NT2/D1 (cell line): Measurements from ENCODE around the gene NCDN.
A peak's percentile ranks its signal among the peaks of the same experiment; 100 is the strongest.

Experiments used
- DNase-seq: peaks from one replicate; pipeline ENCODE4 v3.0.0-alpha.2; 2011; ENCODE audit warnings: low read depth, low spot score
- H3K27me3 ChIP-seq: 2 replicates; pipeline ENCODE4 v1.6.0; 2011; ENCODE audit warnings: mild to moderate bottlenecking; ENCODE audit not compliant: insufficient read length, insufficient read depth
- H3K36me3 ChIP-seq: 2 replicates; pipeline ENCODE4 v1.6.1; 2011; ENCODE audit warnings: mild to moderate bottlenecking, low read length, mixed read lengths; ENCODE audit not compliant: insufficient read depth, insufficient read length
- H3K4me1 ChIP-seq: 2 replicates; pipeline ENCODE4 v1.5.1; 2011; ENCODE audit not compliant: insufficient read depth, insufficient read length
- H3K4me3 ChIP-seq: 2 replicates; pipeline ENCODE4 v1.5.1; 2011; ENCODE audit warnings: low read depth; ENCODE audit not compliant: insufficient read length
- H3K9ac ChIP-seq: 2 replicates; pipeline ENCODE4 v1.6.0; 2011; ENCODE audit warnings: low read depth; ENCODE audit not compliant: insufficient read length
- H3K9me3 ChIP-seq: 2 replicates; pipeline ENCODE4 v1.5.1; 2011; ENCODE audit warnings: mild to moderate bottlenecking, low read length; ENCODE audit not compliant: insufficient read depth
- SUZ12 ChIP-seq: IDR thresholded peaks from 2 replicates; pipeline ENCODE4 v1.6.1; 2011; ENCODE audit not compliant: insufficient read length, insufficient read depth; ENCODE audit errors: extremely low read depth
- YY1 ChIP-seq: IDR thresholded peaks from 2 replicates; pipeline ENCODE4 v1.6.1; 2011; ENCODE audit not compliant: insufficient read length, insufficient read depth
- ZNF274 ChIP-seq: IDR thresholded peaks from 2 replicates; pipeline ENCODE4 v1.6.1; 2011; ENCODE audit warnings: mild to moderate bottlenecking, low read depth, low read length

NCDN gene

DNA sequence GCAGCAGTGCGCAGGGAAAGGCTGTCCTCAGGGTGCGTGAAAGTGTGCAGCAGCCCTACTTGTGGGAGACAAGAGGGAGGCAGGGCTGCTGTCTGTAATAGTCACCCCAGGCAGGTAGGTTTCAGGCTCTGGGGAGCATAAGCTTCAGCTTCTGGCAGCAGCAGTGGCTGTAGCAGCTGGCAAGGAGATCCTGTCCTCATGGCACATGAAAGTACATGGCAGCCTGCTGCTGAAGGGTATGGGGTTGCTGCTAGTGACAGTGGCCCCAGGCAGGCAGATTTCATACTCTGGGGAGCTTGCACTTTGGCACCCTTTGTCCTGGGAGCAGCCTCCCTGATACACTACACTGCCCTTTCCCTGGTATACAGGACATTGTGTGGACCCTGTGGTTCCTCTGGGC is 26.7 kb upstream of the NCDN start:
- H3K4me1 ChIP-seq, result no peaks in the 10 kb centered on the region
- H3K36me3 ChIP-seq, result peaks cover 36% of the 10 kb centered on the region
- no peak overlapping the region for H3K9ac ChIP-seq
- DNase-seq, result no peak
- H3K27me3 ChIP-seq, result no peaks in the 10 kb centered on the region
- TF ChIP-seq SUZ12, result no peak
- no peak for TF ChIP-seq YY1
- TF ChIP-seq ZNF274, result no peak
- no peak overlapping the region for H3K4me3 ChIP-seq
- peaks cover 40% of the 10 kb centered on the region for H3K9me3 ChIP-seq

DNA sequence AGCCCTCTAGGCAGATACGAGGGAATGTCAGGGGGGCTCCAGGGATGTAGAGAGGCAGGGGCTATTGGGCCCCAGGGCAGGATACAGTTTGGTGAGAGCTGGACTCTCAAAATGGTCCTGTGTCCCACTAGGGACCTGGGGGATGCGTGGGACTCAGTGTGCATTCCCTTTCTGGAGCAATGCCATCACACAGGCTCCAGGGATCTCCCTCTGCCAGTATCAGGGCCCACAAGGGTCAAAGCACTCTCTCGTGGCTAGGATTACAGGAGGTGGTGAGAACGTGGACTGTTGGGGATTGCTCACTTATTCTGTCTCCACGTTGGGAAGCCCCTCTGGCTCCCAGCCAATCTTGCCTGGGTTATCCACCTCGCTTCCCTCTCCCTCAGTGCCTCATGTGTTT is 26.2 kb upstream of the NCDN start:
- Histone ChIP-seq H3K27me3 (no peaks in the 10 kb centered on the region), H3K4me1 (no peaks in the 10 kb centered on the region), H3K4me3 (no peak overlapping the region), H3K9ac (no peak overlapping the region), H3K36me3 (peaks cover 39% of the 10 kb centered on the region), H3K9me3 (peaks cover 40% of the 10 kb centered on the region)
- TF ChIP-seq YY1, result no peak
- TF ChIP-seq ZNF274, result no peak
- TF ChIP-seq SUZ12, result no peak
- no peak for DNase-seq

DNA sequence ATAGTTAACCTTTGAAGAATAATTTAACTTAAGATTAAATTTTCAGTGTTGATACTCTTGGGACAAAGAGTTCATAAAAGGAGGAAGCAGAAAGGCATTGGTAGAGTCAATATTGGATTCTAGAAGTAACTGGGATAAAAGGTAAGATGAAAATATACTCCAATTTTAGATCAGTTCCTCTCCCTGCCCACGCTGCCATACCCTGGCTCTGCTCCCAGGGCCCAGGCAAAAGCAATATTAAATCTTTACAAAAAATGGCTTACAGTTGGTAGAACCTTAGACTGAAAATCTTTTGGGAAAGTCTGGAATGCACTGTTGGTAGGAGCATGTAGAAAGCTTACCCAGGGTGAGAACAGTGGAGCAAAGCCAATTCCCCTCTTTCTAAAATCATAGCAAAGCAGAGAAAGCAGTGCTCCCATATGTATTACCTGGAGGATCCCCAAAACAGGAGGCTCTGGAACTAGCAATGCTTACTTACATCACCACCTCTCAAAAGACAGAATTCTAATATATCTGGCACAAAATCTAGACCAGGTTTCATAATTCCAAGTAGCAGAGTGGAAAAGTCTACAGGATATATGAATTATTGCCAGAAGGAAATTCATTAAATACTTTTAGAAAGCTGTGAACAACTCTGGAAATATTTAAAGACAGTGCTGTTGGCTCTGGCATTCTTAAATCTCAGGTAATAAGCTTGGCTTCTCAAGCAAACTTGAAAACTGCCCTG is 24.9 kb upstream of the NCDN start:
- Histone ChIP-seq H3K9me3 (peaks cover 30% of the 10 kb centered on the region), H3K36me3 (peaks cover 38% of the 10 kb centered on the region), H3K27me3 (no peaks in the 10 kb centered on the region), H3K9ac (no peak overlapping the region), H3K4me1 (no peaks in the 10 kb centered on the region), H3K4me3 (no peak overlapping the region)
- DNase-seq, result no peak
- TF ChIP-seq ZNF274 (no peak), SUZ12 (no peak)

DNA sequence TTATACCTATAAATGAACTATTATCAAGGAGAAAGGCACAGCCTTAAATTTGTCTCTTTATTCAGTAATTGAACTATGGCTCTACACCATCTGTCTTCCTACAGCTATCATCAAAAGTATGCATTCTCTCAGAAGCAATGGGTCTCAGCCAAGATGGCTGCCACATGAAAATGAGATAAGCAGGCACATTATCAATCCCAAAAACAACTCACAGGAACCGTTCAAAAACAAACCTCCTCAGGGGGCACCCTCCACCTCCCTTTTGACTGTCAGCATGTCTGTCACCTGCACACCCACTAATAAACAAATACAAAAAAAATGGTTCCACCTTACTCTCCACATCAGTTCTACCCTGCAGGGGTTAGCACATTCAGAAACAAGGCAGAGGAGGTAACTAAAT is 24.0 kb upstream of the NCDN start:
- no peaks in the 10 kb centered on the region for H3K4me1 ChIP-seq
- DNase-seq, result no peak
- peaks cover 38% of the 10 kb centered on the region for H3K36me3 ChIP-seq
- peaks cover 24% of the 10 kb centered on the region for H3K9me3 ChIP-seq
- H3K4me3 ChIP-seq, result no peak overlapping the region
- TF ChIP-seq SUZ12 (no peak), YY1 (no peak), ZNF274 (no peak)
- H3K9ac ChIP-seq, result no peak overlapping the region
- no peaks in the 10 kb centered on the region for H3K27me3 ChIP-seq

DNA sequence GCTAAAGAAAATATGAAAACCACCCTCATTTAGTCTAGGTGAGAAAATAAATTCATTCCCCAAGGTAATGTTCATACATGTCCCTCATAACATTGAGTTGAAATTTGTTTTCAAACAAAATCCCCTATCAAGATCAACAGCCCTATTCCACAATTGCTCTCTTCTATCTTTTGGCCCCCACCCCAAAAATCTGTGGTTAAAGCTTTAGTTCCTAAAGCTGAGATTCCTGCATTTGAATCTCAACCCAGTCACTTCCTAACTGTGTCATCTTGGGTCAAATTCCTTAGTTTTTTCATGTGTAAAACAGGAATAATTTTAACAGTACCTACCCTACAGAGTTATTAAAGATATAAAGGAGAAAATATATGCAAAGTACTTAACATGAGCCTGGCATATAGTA is 22.4 kb upstream of the NCDN start:
- peak; percentile 35 for DNase-seq
- TF ChIP-seq ZNF274 (no peak), YY1 (no peak), SUZ12 (no peak)
- Histone ChIP-seq H3K9ac (no peak overlapping the region), H3K9me3 (peaks cover 13% of the 10 kb centered on the region), H3K4me3 (no peak overlapping the region), H3K4me1 (no peaks in the 10 kb centered on the region), H3K36me3 (peaks cover 34% of the 10 kb centered on the region), H3K27me3 (no peaks in the 10 kb centered on the region)

DNA sequence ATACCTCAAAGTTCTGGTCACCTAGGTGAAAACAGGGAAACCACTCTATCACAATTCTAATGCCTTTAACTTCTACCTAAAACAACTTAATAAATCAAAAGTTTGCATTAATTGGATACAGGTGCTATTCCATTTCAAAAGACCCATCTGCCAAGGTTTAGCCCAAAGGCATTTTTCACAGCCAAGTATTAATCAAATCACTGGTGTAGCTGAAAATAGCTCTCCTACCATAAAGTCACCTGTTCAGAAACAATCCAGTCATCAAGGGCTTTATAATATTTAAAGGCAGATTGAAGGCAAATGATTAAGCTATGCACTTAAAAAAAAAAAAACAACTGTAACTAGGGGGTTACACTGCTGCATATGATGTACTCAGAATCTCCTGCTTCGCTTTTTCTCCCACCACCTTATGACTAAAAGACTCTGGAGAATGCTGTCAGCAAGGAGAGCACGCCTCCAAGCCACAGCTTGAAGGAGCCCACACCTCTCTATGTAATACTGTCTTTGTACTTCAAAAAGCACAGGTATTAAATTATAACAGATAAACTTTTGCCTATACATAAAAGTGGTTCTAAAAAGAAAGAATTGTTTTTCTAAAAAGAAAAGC is 20.9 kb upstream of the NCDN start:
- Histone ChIP-seq H3K4me1 (no peaks in the 10 kb centered on the region), H3K4me3 (no peak overlapping the region), H3K36me3 (peaks cover 28% of the 10 kb centered on the region), H3K9me3 (no peaks in the 10 kb centered on the region), H3K9ac (no peak overlapping the region), H3K27me3 (no peaks in the 10 kb centered on the region)
- no peak for DNase-seq
- TF ChIP-seq ZNF274 (no peak), YY1 (no peak), SUZ12 (no peak)

DNA sequence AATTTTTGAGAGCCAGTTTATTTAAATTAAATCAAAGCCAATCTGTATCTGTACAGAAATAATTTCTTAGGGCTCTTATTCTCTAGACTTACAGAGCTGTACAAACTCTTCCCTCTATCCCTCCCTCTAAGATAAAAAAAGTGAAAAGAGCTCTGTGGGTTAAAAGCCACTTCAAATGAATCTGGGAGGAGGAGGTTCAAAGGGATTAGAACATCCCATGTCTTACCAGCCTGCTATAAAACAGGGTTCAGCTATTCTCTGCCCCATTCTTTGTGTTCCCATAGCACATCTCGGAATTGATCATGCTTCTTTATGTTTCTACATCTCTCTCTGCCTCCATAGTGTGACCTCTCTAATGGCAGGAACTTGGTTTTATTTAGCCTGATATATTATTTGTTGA is 19.8 kb upstream of the NCDN start:
- H3K27me3 ChIP-seq, result no peaks in the 10 kb centered on the region
- no peak overlapping the region for H3K4me3 ChIP-seq
- no peak for DNase-seq
- H3K36me3 ChIP-seq, result peaks cover 29% of the 10 kb centered on the region
- no peak overlapping the region for H3K9ac ChIP-seq
- TF ChIP-seq SUZ12 (no peak), YY1 (no peak), ZNF274 (no peak)
- H3K4me1 ChIP-seq, result no peaks in the 10 kb centered on the region
- H3K9me3 ChIP-seq, result no peaks in the 10 kb centered on the region
